HepG2 (cell line): ENCODE data around the gene HNRNPUL1. TPM values are rescaled to one million over a fixed set of nuclear protein-coding genes. Genes with fewer than 3 reads are reported as not detected.

Source experiments
- ATAC-seq: fragments of 200-7000 bp; cut with Tn5 transposase; 3 replicates; pipeline ENCODE4 v1.9.1; 2020; ENCODE audit warnings: mild to moderate bottlenecking, moderate library complexity
- BruUV-seq: library from RNA; stranded (reverse); fragments of 400-500 nt; replicated peaks from 2 replicates; lab custom pipeline; 2021; lab: Mats Ljungman, UMichigan
- CTCF ChIA-PET: fragments of 300-600 bp; formaldehyde crosslinking; extraction: SDS; loops from one replicate; lab custom pipeline; 2021; ENCODE audit warnings: low total read pairs, inconsistent platforms, low intra/inter-chr PET ratio; lab: Yijun Ruan, JAX
- POLR2A ChIA-PET: fragments of 350-600 bp; sonication (Branson Sonifier 250); formaldehyde crosslinking; loops from one replicate; lab custom pipeline; 2020; ENCODE audit warnings: antibody characterized with exemption, inconsistent platforms; lab: Yijun Ruan, JAX
- DNase-seq: peaks from one replicate; pipeline ENCODE4 v3.0.0-alpha.2; 2015; ENCODE audit warnings: low spot score
- FAIRE-seq: peaks from 3 replicates; lab custom pipeline; 2011; peaks lifted over from hg19 to GRCh38; lab: Jason Lieb, UNC
- H2AFZ ChIP-seq: one replicate; pipeline ENCODE4 v1.6.1; 2011; ENCODE audit warnings: low read length, inconsistent platforms
- H3K27ac ChIP-seq: fragments of 300-600 bp; 3 replicates; pipeline ENCODE4 v1.8.0; 2011; ENCODE audit warnings: mixed run types, mild to moderate bottlenecking, mixed read lengths, low read length, inconsistent platforms; ENCODE audit not compliant: insufficient read depth; ENCODE audit errors: extremely low read length
- H3K27me3 ChIP-seq, 2 experiments: fragments of 200-600 bp in 1 of 2; 2 replicates in 1 of 2; 3 replicates in 1 of 2; pipeline versions ENCODE4 v1.6.0 to v1.8.0; 2011; ENCODE audit warnings: low read length in 2 of 2, mild to moderate bottlenecking in 2 of 2, moderate library complexity in 2 of 2, inconsistent platforms in 1 of 2; ENCODE audit not compliant: insufficient read depth in 2 of 2, control insufficient read depth in 1 of 2
- H3K36me3 ChIP-seq, 2 experiments: fragments of 200-600 bp in 1 of 2; replicated peaks in 1 of 2; 2 replicates in 1 of 2; 3 replicates in 1 of 2; pipeline versions ENCODE4 v1.5.1 to v1.8.0; 2011; ENCODE audit warnings: low read length in 2 of 2, inconsistent platforms in 1 of 2; ENCODE audit not compliant: insufficient read depth in 2 of 2, control insufficient read depth in 1 of 2
- H3K4me1 ChIP-seq: 2 replicates; pipeline ENCODE4 v1.5.1; 2012; ENCODE audit warnings: low read length, inconsistent platforms; ENCODE audit not compliant: insufficient read depth
- H3K4me2 ChIP-seq: 2 replicates; pipeline ENCODE4 v1.6.0; 2011; ENCODE audit warnings: low read depth, low read length, inconsistent platforms
- H3K4me3 ChIP-seq, 3 experiments: fragments of 200-600 bp in 1 of 3; sonication (generic), shearing (Covaris generic) in 1 of 3; replicated peaks in 1 of 3; 2 replicates each; pipeline ENCODE4 v1.5.1; 2011 to 2016; ENCODE audit warnings: low read length in 3 of 3, inconsistent platforms in 2 of 3, low read depth in 2 of 3, mild to moderate bottlenecking in 2 of 3, control low read depth in 1 of 3, mixed read lengths in 1 of 3; ENCODE audit not compliant: insufficient read depth in 1 of 3
- H3K79me2 ChIP-seq: one replicate; pipeline ENCODE4 v1.6.1; 2011; ENCODE audit warnings: low read length, inconsistent platforms; ENCODE audit not compliant: insufficient read depth
- H3K9ac ChIP-seq: 2 replicates; pipeline ENCODE4 v1.6.0; 2011; ENCODE audit warnings: mild to moderate bottlenecking, low read depth, low read length, inconsistent platforms; ENCODE audit not compliant: insufficient read depth
- H3K9me3 ChIP-seq: 2 replicates; pipeline ENCODE4 v1.5.1; 2012; ENCODE audit warnings: mild to moderate bottlenecking, low read length
- H4K20me1 ChIP-seq: 2 replicates; pipeline ENCODE4 v1.6.0; 2011; ENCODE audit warnings: inconsistent platforms, mild to moderate bottlenecking, low read length, moderate library complexity; ENCODE audit not compliant: insufficient read depth
- AGO1 ChIP-seq: fragments of 200-400 bp; formaldehyde crosslinking; IDR thresholded peaks from 2 replicates; pipeline ENCODE4 v1.6.1; 2017; ENCODE audit warnings: mild to moderate bottlenecking, low read depth, low read length, moderate library complexity; ENCODE audit not compliant: poor library complexity, severe bottlenecking
- AGO2 ChIP-seq: fragments of 200-400 bp; formaldehyde crosslinking; optimal IDR thresholded peaks from 2 replicates; pipeline ENCODE3; 2017; ENCODE audit warnings: mild to moderate bottlenecking, low read depth, low read length, moderate library complexity
- AKAP8 ChIP-seq: sonication (generic); formaldehyde crosslinking; IDR thresholded peaks from 2 replicates; pipeline ENCODE4 v1.5.1; 2020; ENCODE audit warnings: mild to moderate bottlenecking, missing genetic modification reagents
- MED8 ChIP-seq: sonication (generic); formaldehyde crosslinking; IDR thresholded peaks from 2 replicates; pipeline ENCODE4 v1.8.1; 2023; ENCODE audit warnings: mild to moderate bottlenecking, missing genetic modification reagents; ENCODE audit not compliant: insufficient replicate concordance
- RBFOX2 ChIP-seq: fragments of 200-400 bp; formaldehyde crosslinking; IDR thresholded peaks from 2 replicates; pipeline ENCODE4 v1.6.1; 2017; ENCODE audit warnings: low read depth, mild to moderate bottlenecking, low read length
- ZNF678 ChIP-seq: sonication (generic); formaldehyde crosslinking; IDR thresholded peaks from 2 replicates; pipeline ENCODE4 v1.4.0; 2020; ENCODE audit warnings: mild to moderate bottlenecking, missing genetic modification reagents
- WGBS: methylation state at CpG from one replicate; pipeline ENCODE4 v1.1.6; 2017; ENCODE audit warnings: low lambda C conversion rate; 5-methylcytosine and 5-hydroxymethylcytosine counted together
- in situ Hi-C: cut with HindIII; loops from 2 replicates; pipeline ENCODE4 v1.10.0; 2017; ENCODE audit warnings: low pct_unique_long_range_greater_than_20kb; ENCODE audit not compliant: extremely low pct_ligation_motif_present
- intact Hi-C: fragments of 100-400 bp; cut with micrococcal nuclease; formaldehyde crosslinking; loops from one replicate; pipeline ENCODE4 v1.10.0; 2022; ENCODE audit not compliant: unreplicated experiment
- polyA plus RNA-seq, 8 experiments: library from polyadenylated mRNA; depleted of rRNA in 3 of 8; stranded (reverse) in 7 of 8; unstranded in 1 of 8; fragments of >200 nt; fragmentation: Illumina TruSeq in 4 of 8; extraction: Trizol in 4 of 8; gene quantifications; 2 replicates each; pipeline versions ENCODE4 v1.2.1 to v1.2.3, GENCODE V29; 2011 to 2016; ENCODE audit warnings: low read depth in 4 of 8, missing spikeins in 1 of 8, mixed read lengths in 1 of 8; ENCODE audit not compliant: insufficient read depth in 1 of 8
- total RNA-seq, 5 experiments: library from RNA; depleted of rRNA; stranded (reverse); fragments of >200 nt; fragmentation: Illumina TruSeq; extraction: Trizol; gene quantifications; 2 replicates each; pipeline ENCODE4 v1.2.3, GENCODE V29; 2016; ENCODE audit warnings: low read depth in 1 of 5
- TF ChIP-seq, protein P1 (sequence below): sonication (generic); formaldehyde crosslinking; IDR thresholded peaks from 2 replicates; pipeline ENCODE4 v1.5.0; 2020; ENCODE audit warnings: mild to moderate bottlenecking, missing genetic modification reagents
- TF ChIP-seq, protein P2 (sequence below): sonication (generic); formaldehyde crosslinking; IDR thresholded peaks from 2 replicates; pipeline ENCODE4 v1.5.0; 2020; ENCODE audit warnings: mild to moderate bottlenecking, missing genetic modification reagents
- TF ChIP-seq, protein P3 (sequence below): sonication (generic); formaldehyde crosslinking; IDR thresholded peaks from 2 replicates; pipeline ENCODE4 v1.4.0; 2020; ENCODE audit warnings: mild to moderate bottlenecking, missing genetic modification reagents

Gene HNRNPUL1
- total and polyA plus RNA-seq, 2 of the 13 experiments (the other 11 are each of a cell fraction or from before 2014, with no cell fraction given), result 30.9 to 81.7 TPM

DNA sequence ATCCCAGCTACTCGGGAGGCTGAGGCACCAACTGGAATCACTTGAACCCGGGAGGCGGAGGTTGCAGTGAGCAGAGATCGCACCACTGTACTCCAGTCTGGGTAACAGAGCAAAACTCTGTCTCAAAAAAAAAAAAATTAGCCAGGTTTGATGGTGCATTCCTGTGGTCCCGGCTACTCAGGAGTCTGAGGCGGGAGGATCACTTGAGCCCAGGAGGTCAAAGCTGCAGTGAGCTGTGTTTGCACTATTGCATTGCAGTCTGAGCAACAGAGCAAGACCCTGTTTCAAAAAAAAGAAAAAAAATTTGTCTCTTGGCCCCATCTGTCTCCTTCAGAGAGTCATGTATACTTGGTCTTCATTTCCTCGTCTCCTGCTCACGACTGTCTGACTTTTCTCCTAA is 47.4 kb downstream of the HNRNPUL1 start:
- CTCF ChIA-PET, result no interaction called here
- H3K27me3 ChIP-seq, result no peaks in the 10 kb centered on the region
- H3K27ac ChIP-seq, result no peak overlapping the region
- peak overlapping the region; percentile 90; the same call in 1 of the 2 replicates for H3K9ac ChIP-seq
- peak overlapping the region; percentile 4 to 90 (median 85); a peak in 4 of 6 replicates for H3K4me3 ChIP-seq
- POLR2A ChIA-PET, result interaction anchor here (1.1 to 5.3 kb wide), 4 partner anchors 12 to 86 kb away, joined by 3 to 55 read pairs (median 20); partner anchors contain the start of genes HNRNPUL1 and TGFB1
- peaks cover 17 to 29% of the 10 kb centered on the region in 2 experiments; a peak in 4 of 5 replicates for H3K36me3 ChIP-seq
- peak overlapping the region; percentile 84 for H3K4me2 ChIP-seq
- ATAC-seq, result no peak
- BruUV-seq, result no TSS peak
- TF ChIP-seq, protein P1, sequence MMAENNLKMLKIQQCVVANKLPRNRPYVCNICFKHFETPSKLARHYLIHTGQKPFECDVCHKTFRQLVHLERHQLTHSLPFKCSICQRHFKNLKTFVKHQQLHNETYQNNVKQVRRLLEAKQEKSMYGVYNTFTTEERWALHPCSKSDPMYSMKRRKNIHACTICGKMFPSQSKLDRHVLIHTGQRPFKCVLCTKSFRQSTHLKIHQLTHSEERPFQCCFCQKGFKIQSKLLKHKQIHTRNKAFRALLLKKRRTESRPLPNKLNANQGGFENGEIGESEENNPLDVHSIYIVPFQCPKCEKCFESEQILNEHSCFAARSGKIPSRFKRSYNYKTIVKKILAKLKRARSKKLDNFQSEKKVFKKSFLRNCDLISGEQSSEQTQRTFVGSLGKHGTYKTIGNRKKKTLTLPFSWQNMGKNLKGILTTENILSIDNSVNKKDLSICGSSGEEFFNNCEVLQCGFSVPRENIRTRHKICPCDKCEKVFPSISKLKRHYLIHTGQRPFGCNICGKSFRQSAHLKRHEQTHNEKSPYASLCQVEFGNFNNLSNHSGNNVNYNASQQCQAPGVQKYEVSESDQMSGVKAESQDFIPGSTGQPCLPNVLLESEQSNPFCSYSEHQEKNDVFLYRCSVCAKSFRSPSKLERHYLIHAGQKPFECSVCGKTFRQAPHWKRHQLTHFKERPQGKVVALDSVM (CRISPR knock-in tag), result peak; percentile 68
- no peak for TF ChIP-seq MED8 (CRISPR knock-in tag)
- H3K9me3 ChIP-seq, result no peaks in the 10 kb centered on the region
- H2AFZ ChIP-seq, result no peak overlapping the region
- peaks cover 25% of the 10 kb centered on the region for H3K79me2 ChIP-seq
- peaks cover 28% of the 10 kb centered on the region for H3K4me1 ChIP-seq
- FAIRE-seq, result no peak
- intact Hi-C loops, result no loop called here
- in situ Hi-C loops, result loop anchor here (5.0 kb wide), 1 partner anchor 41 kb away; the partner anchor contains the start of gene TGFB1
- no peak for DNase-seq
- WGBS, result 82% methylated on average over 8 of the region's 8 CpGs
- no peaks in the 10 kb centered on the region for H4K20me1 ChIP-seq

DNA sequence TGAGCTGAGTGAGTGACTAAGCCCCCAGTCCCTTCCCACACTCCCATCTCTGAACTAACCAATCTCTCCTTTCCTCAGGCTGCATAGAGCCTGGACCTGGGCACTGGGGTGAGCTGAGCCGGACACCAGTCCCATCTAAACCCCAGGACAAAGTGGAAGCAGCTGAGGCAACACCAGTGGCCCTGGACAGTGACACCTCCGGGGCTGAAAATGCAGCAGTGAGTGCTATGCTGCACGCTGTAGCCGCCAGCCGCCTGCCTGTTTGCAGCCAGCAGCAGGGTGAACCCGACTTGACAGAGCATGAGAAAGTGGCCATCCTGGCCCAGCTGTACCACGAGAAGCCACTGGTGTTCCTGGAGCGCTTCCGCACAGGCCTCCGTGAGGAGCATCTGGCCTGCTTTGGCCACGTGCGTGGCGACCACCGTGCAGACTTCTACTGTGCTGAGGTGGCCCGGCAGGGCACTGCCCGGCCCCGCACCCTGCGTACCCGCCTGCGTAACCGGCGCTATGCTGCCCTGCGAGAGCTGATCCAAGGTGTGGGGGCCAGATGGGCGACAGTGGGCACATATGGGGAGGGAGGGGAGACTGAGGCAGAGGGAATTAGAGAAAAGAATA is 52.2 kb downstream of the HNRNPUL1 start:
- Histone ChIP-seq H3K4me1 (peaks cover 25% of the 10 kb centered on the region), H3K9ac (no peak overlapping the region), H3K4me2 (no peak overlapping the region), H3K27me3 (no peaks in the 10 kb centered on the region), H3K4me3 (no peak overlapping the region), H2AFZ (no peak overlapping the region), H3K9me3 (no peaks in the 10 kb centered on the region), H3K27ac (no peak overlapping the region), H3K36me3 (peaks cover 24 to 49% of the 10 kb centered on the region in 2 experiments; a peak in 4 of 5 replicates), H4K20me1 (no peaks in the 10 kb centered on the region), H3K79me2 (peaks cover 14% of the 10 kb centered on the region)
- no TSS peak for BruUV-seq
- 97% methylated on average over 12 of the region's 24 CpGs for WGBS
- ATAC-seq (no peak), DNase-seq (no peak), FAIRE-seq (no peak)
- intact Hi-C loops (no loop called here), in situ Hi-C loops (no loop called here)
- POLR2A ChIA-PET, result interaction anchor here (0.9 kb wide), 1 partner anchor 112 kb away, joined by 3 read pairs; no protein-coding TSS in a partner anchor
- CTCF ChIA-PET, result no interaction called here
- no peak for TF ChIP-seq ZNF678 (CRISPR knock-in tag)
- peak; percentile 35 for TF ChIP-seq AGO1
- TF ChIP-seq AGO2, result peak; percentile 76
- TF ChIP-seq AKAP8 (CRISPR knock-in tag), result no peak
- TF ChIP-seq, protein P2, sequence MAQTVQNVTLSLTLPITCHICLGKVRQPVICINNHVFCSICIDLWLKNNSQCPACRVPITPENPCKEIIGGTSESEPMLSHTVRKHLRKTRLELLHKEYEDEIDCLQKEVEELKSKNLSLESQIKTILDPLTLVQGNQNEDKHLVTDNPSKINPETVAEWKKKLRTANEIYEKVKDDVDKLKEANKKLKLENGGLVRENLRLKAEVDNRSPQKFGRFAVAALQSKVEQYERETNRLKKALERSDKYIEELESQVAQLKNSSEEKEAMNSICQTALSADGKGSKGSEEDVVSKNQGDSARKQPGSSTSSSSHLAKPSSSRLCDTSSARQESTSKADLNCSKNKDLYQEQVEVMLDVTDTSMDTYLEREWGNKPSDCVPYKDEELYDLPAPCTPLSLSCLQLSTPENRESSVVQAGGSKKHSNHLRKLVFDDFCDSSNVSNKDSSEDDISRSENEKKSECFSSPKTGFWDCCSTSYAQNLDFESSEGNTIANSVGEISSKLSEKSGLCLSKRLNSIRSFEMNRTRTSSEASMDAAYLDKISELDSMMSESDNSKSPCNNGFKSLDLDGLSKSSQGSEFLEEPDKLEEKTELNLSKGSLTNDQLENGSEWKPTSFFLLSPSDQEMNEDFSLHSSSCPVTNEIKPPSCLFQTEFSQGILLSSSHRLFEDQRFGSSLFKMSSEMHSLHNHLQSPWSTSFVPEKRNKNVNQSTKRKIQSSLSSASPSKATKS (CRISPR knock-in tag), result no peak
- TF ChIP-seq, protein P3, sequence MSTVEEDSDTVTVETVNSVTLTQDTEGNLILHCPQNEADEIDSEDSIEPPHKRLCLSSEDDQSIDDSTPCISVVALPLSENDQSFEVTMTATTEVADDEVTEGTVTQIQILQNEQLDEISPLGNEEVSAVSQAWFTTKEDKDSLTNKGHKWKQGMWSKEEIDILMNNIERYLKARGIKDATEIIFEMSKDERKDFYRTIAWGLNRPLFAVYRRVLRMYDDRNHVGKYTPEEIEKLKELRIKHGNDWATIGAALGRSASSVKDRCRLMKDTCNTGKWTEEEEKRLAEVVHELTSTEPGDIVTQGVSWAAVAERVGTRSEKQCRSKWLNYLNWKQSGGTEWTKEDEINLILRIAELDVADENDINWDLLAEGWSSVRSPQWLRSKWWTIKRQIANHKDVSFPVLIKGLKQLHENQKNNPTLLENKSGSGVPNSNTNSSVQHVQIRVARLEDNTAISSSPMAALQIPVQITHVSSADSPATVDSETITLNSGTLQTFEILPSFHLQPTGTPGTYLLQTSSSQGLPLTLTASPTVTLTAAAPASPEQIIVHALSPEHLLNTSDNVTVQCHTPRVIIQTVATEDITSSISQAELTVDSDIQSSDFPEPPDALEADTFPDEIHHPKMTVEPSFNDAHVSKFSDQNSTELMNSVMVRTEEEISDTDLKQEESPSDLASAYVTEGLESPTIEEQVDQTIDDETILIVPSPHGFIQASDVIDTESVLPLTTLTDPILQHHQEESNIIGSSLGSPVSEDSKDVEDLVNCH, result no peak
- 0 out of 2 replicates have a peak, but pooled peaks have one; percentile 49 for TF ChIP-seq RBFOX2
